GM21447 (cell line): ENCODE results near the gene POU3F1.

Experiments used
- ATAC-seq: cut with Tn5 transposase; IDR thresholded peaks from one replicate; pipeline ENCODE4 v1.9.1; 2021; ENCODE audit not compliant: unreplicated experiment

The POU3F1 gene

GRCh38 chr1:38029081-38029681 lies 17.4 kb downstream of the POU3F1 start:
- ATAC-seq, result no peak

DNA sequence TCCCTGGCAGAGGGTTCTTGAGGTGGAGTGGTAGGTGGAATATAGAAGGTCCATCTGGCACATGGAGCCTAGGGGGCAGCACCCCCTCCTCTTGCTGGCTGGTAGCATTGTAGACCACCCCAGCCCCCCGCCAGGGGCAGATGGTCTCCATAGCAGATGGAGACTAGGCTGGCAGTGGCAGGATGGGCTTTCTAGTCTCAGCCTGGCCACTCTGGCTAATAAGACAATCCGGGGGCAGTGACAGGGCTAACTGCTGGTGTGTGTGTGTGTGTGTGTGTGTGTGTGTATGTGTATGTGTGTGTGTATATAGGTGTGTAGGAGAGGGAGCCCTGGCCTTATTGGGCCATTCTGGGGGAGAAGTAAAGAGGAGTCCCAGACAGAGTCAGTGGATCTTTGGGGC lies 17.9 kb downstream of the POU3F1 start:
- ATAC-seq, result no peak

- ATAC-seq, result peak; percentile 70
Measured at GRCh38 chr1:38028105-38028591, 18.4 kb downstream of the POU3F1 start.

DNA sequence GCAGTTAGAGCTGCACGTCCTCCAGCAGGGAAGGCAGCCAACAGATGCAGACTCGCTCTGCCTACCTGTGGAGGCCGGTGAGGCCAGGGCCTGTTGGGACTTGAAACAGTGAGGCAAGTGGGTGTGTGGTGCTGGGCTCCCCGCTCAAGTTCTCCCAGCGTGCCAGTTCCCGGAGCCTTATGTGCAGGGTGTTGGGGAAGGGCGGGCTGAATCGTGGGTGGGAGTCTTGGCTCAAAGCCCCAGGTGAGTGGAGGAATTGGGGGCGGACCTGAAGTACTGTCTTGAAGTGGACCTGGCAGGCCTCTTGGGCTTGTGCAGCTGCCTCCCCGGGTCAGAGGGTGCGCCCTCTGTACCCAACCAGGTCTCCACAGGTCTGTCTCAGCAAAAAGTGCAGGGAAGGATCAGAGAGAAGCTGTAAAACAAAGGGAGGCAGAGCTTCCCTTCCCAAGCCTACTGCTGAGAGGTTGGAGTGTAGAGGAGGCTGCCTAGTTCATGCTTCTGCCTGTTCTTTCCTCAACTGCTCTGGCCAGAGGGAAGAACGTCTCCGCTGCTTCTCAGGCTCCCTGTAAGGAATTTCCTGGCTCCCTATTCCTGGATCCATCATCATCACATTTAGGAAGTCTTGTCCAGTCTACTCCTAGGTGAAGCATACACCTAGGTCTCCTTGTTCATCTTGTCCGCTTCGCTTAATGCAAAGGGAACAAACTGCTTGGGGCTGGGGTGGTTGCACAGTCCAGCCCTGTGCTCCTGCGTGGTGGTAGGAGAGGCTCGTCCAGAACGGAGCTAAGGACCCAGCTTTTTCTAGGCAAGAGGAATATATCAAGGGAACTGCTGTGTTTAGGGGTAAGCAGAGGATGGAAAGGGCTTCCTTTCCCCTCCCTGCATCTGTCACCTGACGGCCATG lies 19.1 kb downstream of the POU3F1 start:
- no peak for ATAC-seq

- no peak for ATAC-seq
Measured at GRCh38 chr1:38026592-38027200, 19.9 kb downstream of the POU3F1 start.

- ATAC-seq, result no peak
Measured at GRCh38 chr1:38025664-38026063, 20.9 kb downstream of the POU3F1 start.

DNA sequence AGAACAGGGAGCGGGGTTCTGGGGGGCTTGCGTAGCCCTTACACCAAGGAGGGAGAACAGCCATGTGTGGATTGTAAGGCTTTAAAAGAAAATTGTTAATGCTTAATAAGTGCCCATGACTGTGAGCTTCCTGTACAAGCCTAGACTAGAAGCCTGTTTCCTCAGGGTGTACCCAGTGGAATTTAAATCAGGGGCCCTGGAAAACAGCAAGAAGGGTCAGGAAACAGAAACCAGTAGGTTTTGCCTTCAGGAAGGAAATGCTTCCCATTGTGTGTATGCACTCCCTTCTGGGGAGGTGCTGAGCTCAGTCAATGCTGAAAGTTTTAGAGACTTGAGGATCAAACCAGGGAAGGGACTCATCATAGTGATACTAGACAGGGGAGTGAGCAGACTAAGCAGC lies 21.4 kb downstream of the POU3F1 start:
- no peak for ATAC-seq

GRCh38 chr1:38022810-38023209 lies 23.8 kb downstream of the POU3F1 start:
- no peak for ATAC-seq

DNA sequence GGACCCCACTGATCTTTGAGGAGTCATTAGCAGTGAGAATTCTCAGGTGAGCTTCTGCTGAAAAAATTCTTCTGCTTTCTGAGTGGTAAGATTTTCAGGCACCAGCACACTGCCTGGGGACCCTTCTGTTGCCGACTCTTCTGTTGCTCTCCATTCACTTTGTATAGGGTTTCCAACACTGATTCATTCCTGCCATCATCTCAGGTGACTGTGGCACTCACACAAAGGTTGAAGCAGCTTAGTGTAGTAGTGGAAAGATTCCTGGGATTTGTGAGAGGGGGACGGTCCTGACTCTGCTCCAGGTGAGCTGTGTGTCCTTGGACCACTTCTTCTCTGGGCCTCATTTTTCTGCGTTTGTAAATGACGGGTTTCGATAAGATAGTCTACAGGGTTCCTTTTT lies 24.6 kb downstream of the POU3F1 start:
- ATAC-seq, result no peak

- ATAC-seq, result no peak
Measured at GRCh38 chr1:38020396-38020795, 26.2 kb downstream of the POU3F1 start.

- ATAC-seq, result no peak
Measured at GRCh38 chr1:38018864-38019343, 27.7 kb downstream of the POU3F1 start.

DNA sequence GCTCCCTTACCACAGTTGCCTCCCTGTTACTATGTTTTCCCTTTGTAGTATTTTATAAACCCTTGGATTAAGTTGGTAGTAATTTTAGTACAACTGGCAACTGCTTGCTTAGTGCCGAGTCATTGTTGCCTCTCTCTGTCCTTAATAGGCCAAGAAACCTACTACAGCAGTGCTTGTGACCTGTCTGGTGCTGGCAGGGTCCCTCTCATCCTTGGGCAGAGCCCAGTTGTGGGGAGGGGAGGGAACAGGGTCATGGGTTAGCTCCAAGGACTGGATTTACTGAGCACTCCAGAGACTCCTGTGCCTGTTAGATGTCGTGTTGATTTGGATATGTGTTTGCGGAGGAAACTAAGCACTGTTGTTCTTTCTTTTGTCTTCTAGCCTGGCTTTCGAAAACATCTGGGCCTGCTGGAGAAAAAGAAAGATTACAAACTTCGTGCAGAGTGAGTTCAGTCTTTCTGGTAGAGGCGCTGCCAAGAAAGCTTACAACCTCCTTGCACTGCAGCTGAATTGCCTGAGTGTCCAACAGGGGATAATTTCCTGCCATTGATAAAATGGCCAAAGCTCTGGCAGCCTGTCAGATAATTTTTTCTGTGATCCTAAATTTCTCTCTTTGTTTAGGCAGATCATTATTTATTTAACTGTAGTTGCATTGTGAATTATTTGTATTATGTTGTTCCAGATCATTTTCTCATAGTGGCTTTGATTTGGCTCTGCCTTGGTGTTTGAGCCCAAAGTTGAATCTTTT lies 30.4 kb downstream of the POU3F1 start:
- no peak for ATAC-seq

GRCh38 chr1:38014724-38015424 lies 31.7 kb downstream of the POU3F1 start:
- no peak for ATAC-seq

DNA sequence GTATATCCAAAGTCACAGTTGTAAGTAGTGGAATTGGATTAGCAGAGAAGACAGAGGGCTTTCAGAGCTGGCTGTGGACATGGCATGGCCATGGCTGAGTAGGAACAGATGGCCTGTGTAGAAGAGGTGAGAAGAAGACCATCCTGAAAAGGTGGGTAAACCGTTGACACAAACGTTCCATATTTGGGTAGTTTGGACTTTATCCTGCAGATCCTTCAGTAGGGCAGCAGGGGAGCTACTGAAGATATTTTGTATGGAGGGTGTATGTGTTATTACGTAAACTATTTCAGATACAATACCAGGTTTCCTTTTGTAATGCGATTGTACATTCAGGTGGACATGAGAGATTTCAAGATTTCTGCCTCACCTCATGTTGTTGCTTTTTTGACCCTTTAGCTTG lies 32.4 kb downstream of the POU3F1 start:
- no peak for ATAC-seq

DNA sequence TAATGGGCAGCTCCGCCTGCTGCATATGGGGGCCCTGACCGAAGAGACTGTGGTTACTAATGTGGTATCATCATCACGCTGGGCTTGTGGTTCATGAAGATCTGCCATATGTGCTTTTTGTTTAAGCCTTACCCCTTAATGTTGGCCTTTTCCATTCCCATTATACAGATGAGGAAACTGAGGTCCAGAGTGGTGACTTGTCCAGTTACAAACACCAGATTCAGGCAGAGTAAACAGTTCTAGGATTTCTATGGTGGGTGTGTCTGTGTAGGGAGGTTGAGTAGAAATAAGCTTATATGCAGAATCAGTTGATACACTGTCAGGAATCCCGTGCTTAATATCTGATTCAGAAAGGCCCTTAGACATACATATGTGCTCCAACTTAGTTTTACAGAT lies 33.4 kb downstream of the POU3F1 start:
- no peak for ATAC-seq

GRCh38 chr1:38012363-38013226 lies 34.0 kb downstream of the POU3F1 start, which contains the start of gene UTP11:
Gene UTP11, plus strand, starts transcription at chr1:38012734. Its CDS starts 69 bp downstream, at chr1:38012803.
- peak; percentile 89 for ATAC-seq

- ATAC-seq, result no peak
Measured at GRCh38 chr1:38009841-38010180, 36.8 kb downstream of the POU3F1 start.

DNA sequence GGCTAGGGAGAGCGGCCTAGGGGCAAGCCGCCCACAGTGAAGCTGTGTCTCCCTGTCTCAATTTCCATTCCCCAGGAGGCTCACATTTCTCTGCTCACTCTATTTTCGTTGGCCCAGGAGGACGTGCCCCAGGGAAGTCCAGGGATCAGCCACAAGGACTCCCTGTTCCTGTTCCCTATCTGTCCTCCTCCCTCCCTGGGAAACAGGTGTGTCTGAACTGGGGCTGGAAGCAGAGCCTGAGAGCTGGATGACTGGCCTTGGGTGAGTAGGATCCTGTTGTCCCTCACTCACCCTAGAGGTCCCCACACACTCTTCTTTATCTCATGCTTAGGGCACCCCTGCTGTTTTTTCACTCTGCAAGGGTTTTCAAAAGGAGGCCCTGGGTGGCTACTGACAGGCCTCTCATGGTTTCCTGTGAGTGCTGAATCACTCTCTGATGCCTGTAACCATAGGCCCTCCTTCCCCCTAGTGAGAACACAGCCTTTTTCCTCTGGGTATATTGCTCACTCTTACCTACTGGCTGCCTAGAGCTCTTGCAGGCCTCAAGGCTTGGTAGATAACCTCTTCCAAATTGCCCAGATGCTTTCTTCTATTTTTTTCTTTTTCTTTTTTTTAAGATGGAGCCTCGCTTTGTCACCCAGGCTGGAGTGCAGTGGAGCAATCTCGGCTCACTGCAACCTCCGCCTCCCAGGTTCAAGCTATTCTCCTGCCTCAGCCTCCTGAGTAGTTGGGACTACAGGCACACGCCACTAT lies 37.3 kb downstream of the POU3F1 start:
- no peak for ATAC-seq
